HepG2 (cell line): ENCODE results near the gene ALLC. TPM values are rescaled to one million over a fixed set of nuclear protein-coding genes. Genes with fewer than 3 reads are reported as not detected.

ENCODE experiments used
- ATAC-seq: fragments of 200-7000 bp; cut with Tn5 transposase; 3 replicates; pipeline ENCODE4 v1.9.1; 2020; ENCODE audit warnings: mild to moderate bottlenecking, moderate library complexity
- BruUV-seq: library from RNA; stranded (reverse); fragments of 400-500 nt; replicated peaks from 2 replicates; lab custom pipeline; 2021; lab: Mats Ljungman, UMichigan
- CTCF ChIA-PET: fragments of 300-600 bp; formaldehyde crosslinking; extraction: SDS; loops from one replicate; lab custom pipeline; 2021; ENCODE audit warnings: low total read pairs, inconsistent platforms, low intra/inter-chr PET ratio; lab: Yijun Ruan, JAX
- POLR2A ChIA-PET: fragments of 350-600 bp; sonication (Branson Sonifier 250); formaldehyde crosslinking; loops from one replicate; lab custom pipeline; 2020; ENCODE audit warnings: antibody characterized with exemption, inconsistent platforms; lab: Yijun Ruan, JAX
- DNase-seq: peaks from one replicate; pipeline ENCODE4 v3.0.0-alpha.2; 2015; ENCODE audit warnings: low spot score
- FAIRE-seq: peaks from 3 replicates; lab custom pipeline; 2011; peaks lifted over from hg19 to GRCh38; lab: Jason Lieb, UNC
- H2AFZ ChIP-seq: one replicate; pipeline ENCODE4 v1.6.1; 2011; ENCODE audit warnings: low read length, inconsistent platforms
- H3K27ac ChIP-seq: fragments of 300-600 bp; 3 replicates; pipeline ENCODE4 v1.8.0; 2011; ENCODE audit warnings: mixed run types, mild to moderate bottlenecking, mixed read lengths, low read length, inconsistent platforms; ENCODE audit not compliant: insufficient read depth; ENCODE audit errors: extremely low read length
- H3K27me3 ChIP-seq, 2 experiments: fragments of 200-600 bp in 1 of 2; 2 replicates in 1 of 2; 3 replicates in 1 of 2; pipeline versions ENCODE4 v1.6.0 to v1.8.0; 2011; ENCODE audit warnings: low read length in 2 of 2, mild to moderate bottlenecking in 2 of 2, moderate library complexity in 2 of 2, inconsistent platforms in 1 of 2; ENCODE audit not compliant: insufficient read depth in 2 of 2, control insufficient read depth in 1 of 2
- H3K36me3 ChIP-seq, 2 experiments: fragments of 200-600 bp in 1 of 2; replicated peaks in 1 of 2; 2 replicates in 1 of 2; 3 replicates in 1 of 2; pipeline versions ENCODE4 v1.5.1 to v1.8.0; 2011; ENCODE audit warnings: low read length in 2 of 2, inconsistent platforms in 1 of 2; ENCODE audit not compliant: insufficient read depth in 2 of 2, control insufficient read depth in 1 of 2
- H3K4me1 ChIP-seq: 2 replicates; pipeline ENCODE4 v1.5.1; 2012; ENCODE audit warnings: low read length, inconsistent platforms; ENCODE audit not compliant: insufficient read depth
- H3K4me2 ChIP-seq: 2 replicates; pipeline ENCODE4 v1.6.0; 2011; ENCODE audit warnings: low read depth, low read length, inconsistent platforms
- H3K4me3 ChIP-seq, 3 experiments: fragments of 200-600 bp in 1 of 3; sonication (generic), shearing (Covaris generic) in 1 of 3; replicated peaks in 1 of 3; 2 replicates each; pipeline ENCODE4 v1.5.1; 2011 to 2016; ENCODE audit warnings: low read length in 3 of 3, inconsistent platforms in 2 of 3, low read depth in 2 of 3, mild to moderate bottlenecking in 2 of 3, control low read depth in 1 of 3, mixed read lengths in 1 of 3; ENCODE audit not compliant: insufficient read depth in 1 of 3
- H3K79me2 ChIP-seq: one replicate; pipeline ENCODE4 v1.6.1; 2011; ENCODE audit warnings: low read length, inconsistent platforms; ENCODE audit not compliant: insufficient read depth
- H3K9ac ChIP-seq: 2 replicates; pipeline ENCODE4 v1.6.0; 2011; ENCODE audit warnings: mild to moderate bottlenecking, low read depth, low read length, inconsistent platforms; ENCODE audit not compliant: insufficient read depth
- H3K9me3 ChIP-seq: 2 replicates; pipeline ENCODE4 v1.5.1; 2012; ENCODE audit warnings: mild to moderate bottlenecking, low read length
- H4K20me1 ChIP-seq: 2 replicates; pipeline ENCODE4 v1.6.0; 2011; ENCODE audit warnings: inconsistent platforms, mild to moderate bottlenecking, low read length, moderate library complexity; ENCODE audit not compliant: insufficient read depth
- AHR ChIP-seq: IDR thresholded peaks from 2 replicates; pipeline ENCODE4 v1.6.1; 2018; ENCODE audit warnings: missing genetic modification reagents, missing compliant biosample characterization
- BRF2 ChIP-seq: sonication (generic); formaldehyde crosslinking; IDR thresholded peaks from 2 replicates; pipeline ENCODE4 v1.8.1; 2022; ENCODE audit warnings: mild to moderate bottlenecking, missing genetic modification reagents
- HDAC2 ChIP-seq: sonication (generic); formaldehyde crosslinking; IDR thresholded peaks from 2 replicates; pipeline ENCODE4 v1.4.0; 2020; ENCODE audit warnings: missing genetic modification reagents
- HNRNPLL ChIP-seq: fragments of 200-400 bp; formaldehyde crosslinking; IDR thresholded peaks from 2 replicates; pipeline ENCODE4 v1.6.1; 2017; ENCODE audit warnings: mild to moderate bottlenecking, low read depth, low read length; ENCODE audit not compliant: poor library complexity, severe bottlenecking
- KLF15 ChIP-seq: sonication (generic); formaldehyde crosslinking; IDR thresholded peaks from 2 replicates; pipeline ENCODE4 v1.8.1; 2023; ENCODE audit warnings: borderline replicate concordance, mild to moderate bottlenecking, inconsistent platforms, missing genetic modification reagents, mixed read lengths
- KMT2A ChIP-seq: sonication (generic); formaldehyde crosslinking; IDR thresholded peaks from 2 replicates; pipeline ENCODE4 v1.4.0; 2020; ENCODE audit warnings: missing genetic modification reagents
- SALL2 ChIP-seq: sonication (generic); formaldehyde crosslinking; IDR thresholded peaks from 2 replicates; pipeline ENCODE4 v1.8.1; 2023; ENCODE audit warnings: mild to moderate bottlenecking, missing genetic modification reagents, inconsistent platforms
- SOX6 ChIP-seq, 2 experiments: fragments of 450-650 bp in 1 of 2; sonication (generic) in 1 of 2; formaldehyde crosslinking in 1 of 2; IDR thresholded peaks; 2 replicates each; pipeline versions ENCODE4 v1.4.0 to v1.6.1; 2017 to 2020; ENCODE audit warnings: antibody characterized with exemption in 1 of 2, mild to moderate bottlenecking in 1 of 2, missing genetic modification reagents in 1 of 2
- ZHX2 ChIP-seq, 2 experiments: sonication (generic) in 1 of 2; formaldehyde crosslinking in 1 of 2; IDR thresholded peaks; 2 replicates each; pipeline versions ENCODE4 v1.6.1 to v1.9.0; 2014 to 2022; ENCODE audit warnings: antibody characterized with exemption in 1 of 2, borderline replicate concordance in 1 of 2, inconsistent platforms in 1 of 2, low read depth in 1 of 2, missing genetic modification reagents in 1 of 2
- ZNF740 ChIP-seq: sonication (generic); formaldehyde crosslinking; IDR thresholded peaks from 2 replicates; pipeline ENCODE4 v1.4.0; 2020; ENCODE audit warnings: missing genetic modification reagents
- ZSCAN29 ChIP-seq: sonication (generic); formaldehyde crosslinking; conservative IDR thresholded peaks from 2 replicates; pipeline ENCODE4 v1.4.0; 2020; ENCODE audit warnings: mild to moderate bottlenecking, missing genetic modification reagents
- ZSCAN9 ChIP-seq: IDR thresholded peaks from 2 replicates; pipeline ENCODE4 v1.6.1; 2016; ENCODE audit warnings: borderline replicate concordance
- WGBS: methylation state at CpG from one replicate; pipeline ENCODE4 v1.1.6; 2017; ENCODE audit warnings: low lambda C conversion rate; 5-methylcytosine and 5-hydroxymethylcytosine counted together
- in situ Hi-C: cut with HindIII; loops from 2 replicates; pipeline ENCODE4 v1.10.0; 2017; ENCODE audit warnings: low pct_unique_long_range_greater_than_20kb; ENCODE audit not compliant: extremely low pct_ligation_motif_present
- intact Hi-C: fragments of 100-400 bp; cut with micrococcal nuclease; formaldehyde crosslinking; loops from one replicate; pipeline ENCODE4 v1.10.0; 2022; ENCODE audit not compliant: unreplicated experiment
- polyA plus RNA-seq, 8 experiments: library from polyadenylated mRNA; depleted of rRNA in 3 of 8; stranded (reverse) in 7 of 8; unstranded in 1 of 8; fragments of >200 nt; fragmentation: Illumina TruSeq in 4 of 8; extraction: Trizol in 4 of 8; gene quantifications; 2 replicates each; pipeline versions ENCODE4 v1.2.1 to v1.2.3, GENCODE V29; 2011 to 2016; ENCODE audit warnings: low read depth in 4 of 8, missing spikeins in 1 of 8, mixed read lengths in 1 of 8; ENCODE audit not compliant: insufficient read depth in 1 of 8
- total RNA-seq, 5 experiments: library from RNA; depleted of rRNA; stranded (reverse); fragments of >200 nt; fragmentation: Illumina TruSeq; extraction: Trizol; gene quantifications; 2 replicates each; pipeline ENCODE4 v1.2.3, GENCODE V29; 2016; ENCODE audit warnings: low read depth in 1 of 5

ALLC gene
- total and polyA plus RNA-seq, 2 of the 13 experiments (the other 11 are each of a cell fraction or from before 2014, with no cell fraction given), result 0.08 to 0.11 TPM

GRCh38 chr2:3651691-3652648 lies 6.0 kb upstream of the ALLC start:
- BruUV-seq, result no TSS peak
- peak; percentile 87; the same call in 1 of the 2 replicates for TF ChIP-seq AHR
- 0 out of 2 replicates have a peak, but pooled peaks have one; percentile 73 for TF ChIP-seq BRF2 (CRISPR knock-in tag)
- TF ChIP-seq SOX6 (IDR thresholded peaks at IDR 0.05), result no peak
- TF ChIP-seq SOX6 (CRISPR knock-in tag; IDR thresholded peaks at IDR 0.05), result peak; percentile 68
- peak; percentile 71 for TF ChIP-seq HDAC2 (CRISPR knock-in tag)
- TF ChIP-seq ZSCAN29 (CRISPR knock-in tag), result peak; percentile 76; the same call in 1 of the 2 replicates
- TF ChIP-seq ZHX2 (IDR thresholded peaks at IDR 0.05; ENCODE audit: low read depth), result peak; percentile 38; the same call in 1 of the 2 replicates
- no peak for TF ChIP-seq ZHX2 (CRISPR knock-in tag; IDR thresholded peaks at IDR 0.05; ENCODE audit: borderline replicate concordance)
- peak; percentile 57 for TF ChIP-seq HNRNPLL
- peak; percentile 72; the same call in 1 of the 2 replicates for TF ChIP-seq SALL2
- TF ChIP-seq KMT2A (CRISPR knock-in tag), result peak; percentile 26
- no peak for TF ChIP-seq KLF15 (CRISPR knock-in tag)
- 0 out of 2 replicates have a peak, but pooled peaks have one; percentile 54 for TF ChIP-seq ZSCAN9 (CRISPR knock-in tag)
- peak; percentile 54; the same call in 1 of the 2 replicates for TF ChIP-seq ZNF740 (CRISPR knock-in tag)

More at GRCh38 chr2:3651691-3652648, 6.0 kb upstream of the ALLC start:
- Histone ChIP-seq H3K27me3 (peaks cover 6 to 21% of the 10 kb centered on the region in 2 experiments; a peak in 1 of 5 replicates), H3K36me3 (no peaks in the 10 kb centered on the region), H2AFZ (no peak overlapping the region), H3K4me1 (peaks cover 58% of the 10 kb centered on the region), H3K79me2 (no peaks in the 10 kb centered on the region), H3K4me3 (peak overlapping the region; percentile 30 to 71 (median 35)), H4K20me1 (no peaks in the 10 kb centered on the region), H3K4me2 (peak overlapping the region; percentile 95), H3K9ac (peak overlapping the region; percentile 43), H3K27ac (peak overlapping the region; percentile 54), H3K9me3 (no peaks in the 10 kb centered on the region)
- POLR2A ChIA-PET, result interaction anchor here (0.9 to 4.0 kb wide), 16 partner anchors 8 to 271 kb away, joined by 3 to 28 read pairs (median 4); partner anchors contain the start of gene RNASEH1
- FAIRE-seq (peak; percentile 94), DNase-seq (peak; percentile 92), ATAC-seq (peak; percentile 80)
- CTCF ChIA-PET, result interaction anchor here (1.0 to 2.1 kb wide), 5 partner anchors 23 to 228 kb away, joined by 3 to 14 read pairs (median 8); no protein-coding TSS in a partner anchor
- in situ Hi-C loops, result loop anchor here (5.0 kb wide), 1 partner anchor 75 kb away; the partner anchor contains the start of gene RPS7
- intact Hi-C loops, result loop anchor here (1.0 to 10.0 kb wide), 6 partner anchors 67 to 347 kb away; partner anchors contain the start of gene RNASEH1
- WGBS, result 17% methylated on average over 28 of the region's 45 CpGs
